Measurements from ENCODE around the gene PLPPR3. TPM values are rescaled to one million over a fixed set of nuclear protein-coding genes. Genes with fewer than 3 reads are reported as not detected.

Gene PLPPR3
- total and polyA plus RNA-seq, 9 of the 15 experiments (the other 6 are each of a cell fraction or from before 2014, with no cell fraction given): 0.01 to 48.2 (median 8.6) TPM

DNA sequence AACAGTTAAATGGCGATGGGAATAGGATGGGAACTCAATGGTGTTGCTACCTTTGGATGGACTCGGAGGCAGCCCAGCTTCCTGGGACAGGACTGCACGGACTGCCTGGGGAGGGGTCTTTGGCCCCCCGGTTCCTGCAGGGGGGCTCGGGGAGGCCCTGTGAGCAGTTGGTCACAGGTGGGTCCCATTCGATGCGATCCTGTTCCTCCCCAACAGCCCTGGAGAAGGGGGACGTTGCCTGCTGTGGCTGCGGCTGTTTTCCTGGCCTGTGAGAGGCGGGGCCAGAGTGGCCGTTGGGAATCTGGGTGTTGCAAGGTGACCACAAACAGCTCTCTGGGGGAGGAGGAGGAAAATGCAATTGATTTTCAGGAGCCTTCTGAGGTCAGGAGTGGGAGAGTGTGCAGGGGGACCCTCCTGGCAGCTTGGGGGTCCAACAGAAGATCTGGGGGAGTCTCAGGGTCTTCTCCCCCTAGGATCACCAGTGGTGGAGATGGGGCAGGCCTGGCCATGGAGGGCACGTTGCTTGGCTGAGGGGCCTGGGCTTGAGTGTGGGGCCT, 1.9 kb upstream of the PLPPR3 start (continued):
- TF ChIP-seq CBX1 (IDR thresholded peaks at IDR 0.05; ENCODE audit: low read depth): peak; percentile 85; the same call in 1 of the 2 replicates
- peak; percentile 32 to 39; a peak in 1 of 4 replicates for TF ChIP-seq FOXK2 (conservative IDR thresholded peaks at IDR 0.05 in 1 of 2, IDR thresholded peaks at IDR 0.05 in 1 of 2; ENCODE audit: low read depth in 2 of 2)
- TF ChIP-seq RBBP5 (IDR thresholded peaks at IDR 0.05; ENCODE audit: borderline replicate concordance, insufficient read depth, low read length, poor library complexity, severe bottlenecking): peak; percentile 41
- TF ChIP-seq ATF4 (CRISPR knock-in tag; IDR thresholded peaks at IDR 0.05): peak; percentile 78
- TF ChIP-seq, protein P1, sequence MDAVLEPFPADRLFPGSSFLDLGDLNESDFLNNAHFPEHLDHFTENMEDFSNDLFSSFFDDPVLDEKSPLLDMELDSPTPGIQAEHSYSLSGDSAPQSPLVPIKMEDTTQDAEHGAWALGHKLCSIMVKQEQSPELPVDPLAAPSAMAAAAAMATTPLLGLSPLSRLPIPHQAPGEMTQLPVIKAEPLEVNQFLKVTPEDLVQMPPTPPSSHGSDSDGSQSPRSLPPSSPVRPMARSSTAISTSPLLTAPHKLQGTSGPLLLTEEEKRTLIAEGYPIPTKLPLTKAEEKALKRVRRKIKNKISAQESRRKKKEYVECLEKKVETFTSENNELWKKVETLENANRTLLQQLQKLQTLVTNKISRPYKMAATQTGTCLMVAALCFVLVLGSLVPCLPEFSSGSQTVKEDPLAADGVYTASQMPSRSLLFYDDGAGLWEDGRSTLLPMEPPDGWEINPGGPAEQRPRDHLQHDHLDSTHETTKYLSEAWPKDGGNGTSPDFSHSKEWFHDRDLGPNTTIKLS (IDR thresholded peaks at IDR 0.05; ENCODE audit: borderline replicate concordance, low read depth): 0 out of 2 replicates have a peak, but pooled peaks have one; percentile 25
- no peak for TF ChIP-seq GATAD2B (IDR thresholded peaks at IDR 0.05; ENCODE audit: borderline replicate concordance)
- TF ChIP-seq PHTF2 (CRISPR knock-in tag; IDR thresholded peaks at IDR 0.05): no peak
- no peak; the same call in 1 of the 2 replicates for TF ChIP-seq MECOM (CRISPR knock-in tag; IDR thresholded peaks at IDR 0.05)
- peak; percentile 47; the same call in 1 of the 2 replicates for TF ChIP-seq NCOR1 (IDR thresholded peaks at IDR 0.05)
- no peak for TF ChIP-seq NR4A1 (CRISPR knock-in tag; IDR thresholded peaks at IDR 0.05)
- peak; percentile 21; the same call in 1 of the 2 replicates for TF ChIP-seq NR4A1 (tag; IDR thresholded peaks at IDR 0.05)
- peak in 1 of 2 experiments; percentile 40; a peak in 1 of 4 replicates for TF ChIP-seq MNT (conservative IDR thresholded peaks at IDR 0.05)
- TF ChIP-seq DPF2 (IDR thresholded peaks at IDR 0.05): peak; percentile 59; the same call in 1 of the 2 replicates
- TF ChIP-seq ZNF561 (CRISPR knock-in tag; conservative IDR thresholded peaks at IDR 0.05): no peak
- TF ChIP-seq, protein P2, sequence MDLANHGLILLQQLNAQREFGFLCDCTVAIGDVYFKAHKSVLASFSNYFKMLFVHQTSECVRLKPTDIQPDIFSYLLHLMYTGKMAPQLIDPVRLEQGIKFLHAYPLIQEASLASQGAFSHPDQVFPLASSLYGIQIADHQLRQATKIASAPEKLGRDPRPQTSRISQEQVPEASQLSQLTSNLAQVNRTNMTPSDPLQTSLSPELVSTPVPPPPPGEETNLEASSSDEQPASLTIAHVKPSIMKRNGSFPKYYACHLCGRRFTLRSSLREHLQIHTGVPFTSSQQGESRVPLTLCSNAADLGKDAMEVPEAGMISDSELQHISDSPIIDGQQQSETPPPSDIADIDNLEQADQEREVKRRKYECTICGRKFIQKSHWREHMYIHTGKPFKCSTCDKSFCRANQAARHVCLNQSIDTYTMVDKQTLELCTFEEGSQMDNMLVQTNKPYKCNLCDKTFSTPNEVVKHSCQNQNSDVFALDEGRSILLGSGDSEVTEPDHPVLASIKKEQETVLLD (IDR thresholded peaks at IDR 0.05): peak; percentile 54; the same call in 1 of the 2 replicates
- TF ChIP-seq ZNF764 (CRISPR knock-in tag; IDR thresholded peaks at IDR 0.05; ENCODE audit: low read depth): no peak
- TF ChIP-seq GATAD2A (IDR thresholded peaks at IDR 0.05): peak; percentile 68; the same call in 1 of the 2 replicates
- TF ChIP-seq KDM1A (IDR thresholded peaks at IDR 0.05): peak in 1 of 2 experiments; percentile 61; a peak in 2 of 4 replicates
- TF ChIP-seq NBN (IDR thresholded peaks at IDR 0.05; ENCODE audit: low read depth): peak; percentile 66; the same call in 1 of the 2 replicates
- peak; percentile 86 for TF ChIP-seq BRD9 (IDR thresholded peaks at IDR 0.05; ENCODE audit: low read depth, partially characterized antibody)
- TF ChIP-seq MYBL2 (IDR thresholded peaks at IDR 0.05; ENCODE audit: low read depth): no peak; the same call in 1 of the 2 replicates
- TF ChIP-seq MYBL2 (CRISPR knock-in tag; IDR thresholded peaks at IDR 0.05; ENCODE audit: borderline replicate concordance): no peak
- 0 out of 2 replicates have a peak, but pooled peaks have one; percentile 32 for TF ChIP-seq ZNF41 (CRISPR knock-in tag; conservative IDR thresholded peaks at IDR 0.05)
- TF ChIP-seq NONO (IDR thresholded peaks at IDR 0.05; ENCODE audit: low read depth in 2 of 2, low read length in 1 of 2): peak in 1 of 2 experiments; percentile 75; a peak in 1 of 4 replicates
- peak; percentile 70; the same call in 1 of the 2 replicates for TF ChIP-seq PML (IDR thresholded peaks at IDR 0.05; ENCODE audit: low read length)

All from K562 (cell line).